ENCODE data around the gene GAS2.

Gene GAS2

GRCh38 chr11:22752908-22753310, 86.5 kb downstream of the GAS2 start:
- H3K27ac ChIP-seq, result no peak overlapping the region
- TF ChIP-seq, protein P1, sequence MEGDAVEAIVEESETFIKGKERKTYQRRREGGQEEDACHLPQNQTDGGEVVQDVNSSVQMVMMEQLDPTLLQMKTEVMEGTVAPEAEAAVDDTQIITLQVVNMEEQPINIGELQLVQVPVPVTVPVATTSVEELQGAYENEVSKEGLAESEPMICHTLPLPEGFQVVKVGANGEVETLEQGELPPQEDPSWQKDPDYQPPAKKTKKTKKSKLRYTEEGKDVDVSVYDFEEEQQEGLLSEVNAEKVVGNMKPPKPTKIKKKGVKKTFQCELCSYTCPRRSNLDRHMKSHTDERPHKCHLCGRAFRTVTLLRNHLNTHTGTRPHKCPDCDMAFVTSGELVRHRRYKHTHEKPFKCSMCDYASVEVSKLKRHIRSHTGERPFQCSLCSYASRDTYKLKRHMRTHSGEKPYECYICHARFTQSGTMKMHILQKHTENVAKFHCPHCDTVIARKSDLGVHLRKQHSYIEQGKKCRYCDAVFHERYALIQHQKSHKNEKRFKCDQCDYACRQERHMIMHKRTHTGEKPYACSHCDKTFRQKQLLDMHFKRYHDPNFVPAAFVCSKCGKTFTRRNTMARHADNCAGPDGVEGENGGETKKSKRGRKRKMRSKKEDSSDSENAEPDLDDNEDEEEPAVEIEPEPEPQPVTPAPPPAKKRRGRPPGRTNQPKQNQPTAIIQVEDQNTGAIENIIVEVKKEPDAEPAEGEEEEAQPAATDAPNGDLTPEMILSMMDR (conservative IDR thresholded peaks at IDR 0.05), result no peak

GRCh38 chr11:22753416-22753815, 87.0 kb downstream of the GAS2 start:
- TF ChIP-seq, protein P1 (conservative IDR thresholded peaks at IDR 0.05), result no peak
- no peak overlapping the region for H3K27ac ChIP-seq

GRCh38 chr11:22761066-22761465, 94.7 kb downstream of the GAS2 start:
- H3K27ac ChIP-seq, result no peak overlapping the region
- TF ChIP-seq, protein P1 (conservative IDR thresholded peaks at IDR 0.05), result no peak

DNA sequence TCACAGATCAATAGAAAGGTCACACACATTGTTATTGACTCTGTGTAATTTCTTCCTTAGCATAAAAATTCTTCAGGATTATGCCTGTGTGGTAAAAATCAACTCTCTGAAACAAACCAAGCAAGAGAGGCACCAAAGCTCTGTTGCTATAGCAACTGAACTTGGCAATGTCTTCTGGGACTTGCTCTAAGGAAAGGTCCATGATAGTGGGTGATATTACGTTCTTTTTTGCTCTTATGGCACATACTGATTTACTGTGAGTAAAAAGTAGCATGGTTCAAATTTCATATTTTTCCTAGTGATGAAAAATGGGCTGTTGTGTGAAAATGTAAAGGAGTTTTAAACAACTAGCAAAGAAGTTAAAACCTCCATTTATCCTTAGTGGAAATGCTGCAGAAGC, 96.8 kb downstream of the GAS2 start:
- no peak overlapping the region for H3K27ac ChIP-seq
- TF ChIP-seq, protein P1 (conservative IDR thresholded peaks at IDR 0.05), result no peak

DNA sequence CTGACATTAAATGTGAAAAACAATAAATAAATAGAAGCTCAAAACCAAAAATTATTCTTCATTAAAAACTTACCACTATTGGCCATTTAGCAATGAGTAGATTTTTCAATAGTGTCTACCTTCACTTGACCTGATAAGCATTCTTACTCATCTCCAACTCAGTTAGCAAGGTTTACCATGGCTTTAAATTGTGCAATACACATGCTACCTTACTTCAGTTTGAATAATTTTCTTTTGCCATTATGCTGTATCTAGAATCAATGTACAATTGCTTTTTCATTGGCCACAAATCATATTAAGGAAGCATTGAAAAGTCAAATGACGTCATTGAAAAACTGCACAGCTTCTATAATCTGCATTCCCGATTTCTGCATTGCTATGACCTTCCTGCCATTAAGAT, 98.3 kb downstream of the GAS2 start:
- H3K27ac ChIP-seq, result no peak overlapping the region
- TF ChIP-seq, protein P1 (conservative IDR thresholded peaks at IDR 0.05), result no peak

GRCh38 chr11:22768281-22768680, 101.9 kb downstream of the GAS2 start:
- TF ChIP-seq, protein P1 (conservative IDR thresholded peaks at IDR 0.05), result no peak
- H3K27ac ChIP-seq, result no peak overlapping the region

GRCh38 chr11:22769081-22769480, 102.7 kb downstream of the GAS2 start:
- H3K27ac ChIP-seq, result no peak overlapping the region
- TF ChIP-seq, protein P1 (conservative IDR thresholded peaks at IDR 0.05), result no peak

DNA sequence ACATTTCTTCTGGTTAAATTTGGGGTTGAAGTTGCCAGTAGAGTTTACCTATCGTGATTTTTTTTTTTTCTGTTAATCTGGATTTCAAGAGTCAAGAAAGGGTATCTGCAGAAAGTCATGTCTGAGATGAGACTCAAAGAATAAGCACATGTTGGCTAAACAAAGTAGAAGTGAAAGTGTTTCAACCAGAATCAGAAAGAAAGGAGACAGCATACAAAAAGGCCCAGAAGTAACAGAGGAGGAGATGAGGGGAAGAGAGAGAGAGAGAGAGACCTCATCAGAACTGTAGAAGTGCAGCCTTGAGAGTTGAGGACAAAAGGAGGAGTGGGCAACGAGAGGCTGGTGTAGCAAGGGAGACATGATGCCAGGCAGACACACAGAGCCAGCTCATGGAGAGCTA, 108.3 kb downstream of the GAS2 start:
- no peak overlapping the region for H3K27ac ChIP-seq
- TF ChIP-seq, protein P1 (conservative IDR thresholded peaks at IDR 0.05), result no peak

All from VCaP (cell line).